Right lobe of liver (tissue), 6 donors: ENCODE data around the gene GALNTL6. TPM values are rescaled to one million over a fixed set of nuclear protein-coding genes. Genes with fewer than 3 reads are reported as not detected.

Experiments used
- ATAC-seq, 4 donors: fragments of 200-7000 bp; cut with Tn5 transposase; one replicate each; pipeline ENCODE4 v1.9.1; 2020; ENCODE audit warnings: mild to moderate bottlenecking in 4 of 4, moderate library complexity in 4 of 4
- DNase-seq, 3 donors: peaks; one replicate each; pipeline ENCODE4 v3.0.0-alpha.2; 2020
- H3K27ac ChIP-seq, 3 donors: fragments of 200-600 bp; one replicate each; pipeline ENCODE4 v1.8.0; 2022
- H3K27me3 ChIP-seq, 2 donors: fragments of 200-600 bp; one replicate each; pipeline ENCODE4 v1.8.0; 2022
- H3K36me3 ChIP-seq, 4 donors: fragments of 200-600 bp; sonication (generic) in 1 of 4; one replicate each; pipeline versions ENCODE4 v1.5.1 to v1.8.0; 2017 to 2022; ENCODE audit warnings: control low read depth in 1 of 4
- H3K4me1 ChIP-seq, 4 donors: fragments of 200-600 bp; sonication (generic) in 1 of 4; one replicate each; pipeline versions ENCODE4 v1.5.1 to v1.8.0; 2017 to 2022; ENCODE audit warnings: control low read depth in 1 of 4
- H3K4me3 ChIP-seq, 3 donors: fragments of 200-600 bp; one replicate each; pipeline ENCODE4 v1.8.0; 2022
- H3K9me3 ChIP-seq, 4 donors: fragments of 200-600 bp; sonication (generic) in 1 of 4; one replicate each; pipeline versions ENCODE4 v1.5.1 to v1.8.0; 2017 to 2022; ENCODE audit warnings: control low read depth in 1 of 4
- POLR2A ChIP-seq: fragments of 450-650 bp; IDR thresholded peaks from one replicate; pipeline ENCODE4 v1.6.1; 2017; ENCODE audit warnings: antibody characterized with exemption, mild to moderate bottlenecking
- WGBS: methylation state at CpG from one replicate; pipeline ENCODE4 v1.1.6; 2018; ENCODE audit warnings: low coverage, low lambda C conversion rate; ENCODE audit not compliant: insufficient coverage; ENCODE audit errors: missing lambda C conversion rate; 5-methylcytosine and 5-hydroxymethylcytosine counted together
- intact Hi-C, 2 donors: fragments of 100-400 bp; cut with DNase I; formaldehyde crosslinking; loops; one replicate each; pipeline versions ENCODE4 v1.11.2 to v1.14.1; 2022
- total RNA-seq, 6 experiments: library from RNA; depleted of rRNA in 2 of 6; stranded (reverse); fragments of >200 nt in 2 of 6; fragmentation: NEBNext Ultra II Directional in 3 of 6; extraction: Animal tissue kit (Norgen Biotek cat#: 25700) in 3 of 6; gene quantifications; one replicate each; pipeline versions ENCODE4 v1.1.0 to v1.2.4, GENCODE V29; 2016 to 2023
- TF ChIP-seq, protein P1 (sequence below), 4 donors: fragments of 200-600 bp in 3 of 4; fragments of 450-650 bp in 1 of 4; IDR thresholded peaks; one replicate each; pipeline versions ENCODE4 v1.5.1 to v1.8.0; 2016 to 2022; ENCODE audit warnings: antibody characterized with exemption in 4 of 4, mild to moderate bottlenecking in 2 of 4
- donor health status: DM: no; HTN: yes; CAD: no.
- donor health status: DM: no; HTN: no; CAD: no.
- donor health status: DM: no; HTN: no; CAD: no.
- donor health status: DM: no; HTN: yes; CAD: no.
- donor health status: DM: no; HTN: yes; CAD: no.

GALNTL6 gene
- total RNA-seq, 6 experiments from 2014 or later, result 0.15 to 1.1 (median 0.30) TPM; not detected in 3

DNA sequence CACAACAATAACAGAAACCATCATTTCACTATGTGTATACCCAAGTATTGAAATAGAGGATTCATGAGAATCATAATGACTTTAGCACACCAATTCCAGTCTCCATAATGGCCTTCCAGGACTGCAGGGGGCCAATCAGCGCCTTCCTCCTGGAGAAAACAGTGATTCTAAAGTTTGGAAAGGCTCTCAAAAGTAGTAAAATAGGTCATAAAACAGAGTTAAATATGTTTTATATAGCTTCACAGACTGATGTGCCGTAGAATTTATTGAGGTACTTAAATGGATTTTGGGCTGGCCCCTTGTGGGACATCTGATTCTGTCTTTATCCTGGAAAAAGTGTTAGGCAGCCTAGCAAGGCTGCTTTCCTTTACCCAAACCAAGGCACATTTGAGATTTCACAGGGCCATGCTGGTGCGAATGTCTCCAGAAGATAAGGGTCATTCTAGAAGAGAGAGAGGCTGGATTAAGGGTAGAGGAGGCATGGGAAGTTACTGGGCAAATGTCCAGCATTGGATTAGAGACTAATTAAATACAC lies 543.9 kb downstream of the GALNTL6 start:
- no peak for DNase-seq
- H3K4me1 ChIP-seq, result no peaks in the 10 kb centered on the region
- no peaks in the 10 kb centered on the region for H3K36me3 ChIP-seq
- H3K27ac ChIP-seq, result no peak overlapping the region
- no peak for ATAC-seq
- WGBS, result 33% methylated on average over 2 of the region's 3 CpGs
- intact Hi-C loops, result no loop called here
- no peaks in the 10 kb centered on the region for H3K27me3 ChIP-seq
- no peaks in the 10 kb centered on the region for H3K9me3 ChIP-seq
- TF ChIP-seq POLR2A, result no peak
- TF ChIP-seq, protein P1, sequence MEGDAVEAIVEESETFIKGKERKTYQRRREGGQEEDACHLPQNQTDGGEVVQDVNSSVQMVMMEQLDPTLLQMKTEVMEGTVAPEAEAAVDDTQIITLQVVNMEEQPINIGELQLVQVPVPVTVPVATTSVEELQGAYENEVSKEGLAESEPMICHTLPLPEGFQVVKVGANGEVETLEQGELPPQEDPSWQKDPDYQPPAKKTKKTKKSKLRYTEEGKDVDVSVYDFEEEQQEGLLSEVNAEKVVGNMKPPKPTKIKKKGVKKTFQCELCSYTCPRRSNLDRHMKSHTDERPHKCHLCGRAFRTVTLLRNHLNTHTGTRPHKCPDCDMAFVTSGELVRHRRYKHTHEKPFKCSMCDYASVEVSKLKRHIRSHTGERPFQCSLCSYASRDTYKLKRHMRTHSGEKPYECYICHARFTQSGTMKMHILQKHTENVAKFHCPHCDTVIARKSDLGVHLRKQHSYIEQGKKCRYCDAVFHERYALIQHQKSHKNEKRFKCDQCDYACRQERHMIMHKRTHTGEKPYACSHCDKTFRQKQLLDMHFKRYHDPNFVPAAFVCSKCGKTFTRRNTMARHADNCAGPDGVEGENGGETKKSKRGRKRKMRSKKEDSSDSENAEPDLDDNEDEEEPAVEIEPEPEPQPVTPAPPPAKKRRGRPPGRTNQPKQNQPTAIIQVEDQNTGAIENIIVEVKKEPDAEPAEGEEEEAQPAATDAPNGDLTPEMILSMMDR (IDR thresholded peaks at IDR 0.05), result no peak
- no peak overlapping the region for H3K4me3 ChIP-seq

DNA sequence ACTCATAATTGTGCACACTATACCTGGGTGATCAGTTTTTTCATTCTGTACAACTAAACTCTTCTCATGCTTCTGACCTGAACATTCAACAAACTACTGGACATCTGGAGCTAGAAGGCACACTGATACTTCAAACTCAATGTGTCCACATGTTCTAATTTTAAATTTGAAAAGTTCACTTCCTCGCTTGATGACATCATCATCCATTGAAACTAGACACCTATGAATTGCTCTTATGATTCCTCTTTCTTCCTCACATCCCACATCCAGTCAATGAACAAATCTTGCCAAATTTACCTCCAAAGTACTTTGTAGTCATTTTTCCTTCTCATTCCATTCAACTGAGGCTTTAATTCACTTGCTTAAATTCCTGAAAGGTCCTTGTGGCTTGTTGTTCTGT lies 549.4 kb downstream of the GALNTL6 start:
- ATAC-seq (no peak), DNase-seq (no peak)
- WGBS, result 42% methylated on average over 1 of the region's 1 CpG
- TF ChIP-seq, protein P1 (IDR thresholded peaks at IDR 0.05), result no peak
- no peak for TF ChIP-seq POLR2A
- no peaks in the 10 kb centered on the region for H3K9me3 ChIP-seq
- no peaks in the 10 kb centered on the region for H3K36me3 ChIP-seq
- no peak overlapping the region for H3K27ac ChIP-seq
- H3K4me3 ChIP-seq, result no peak overlapping the region
- H3K4me1 ChIP-seq, result no peaks in the 10 kb centered on the region
- intact Hi-C loops, result no loop called here
- no peaks in the 10 kb centered on the region for H3K27me3 ChIP-seq

DNA sequence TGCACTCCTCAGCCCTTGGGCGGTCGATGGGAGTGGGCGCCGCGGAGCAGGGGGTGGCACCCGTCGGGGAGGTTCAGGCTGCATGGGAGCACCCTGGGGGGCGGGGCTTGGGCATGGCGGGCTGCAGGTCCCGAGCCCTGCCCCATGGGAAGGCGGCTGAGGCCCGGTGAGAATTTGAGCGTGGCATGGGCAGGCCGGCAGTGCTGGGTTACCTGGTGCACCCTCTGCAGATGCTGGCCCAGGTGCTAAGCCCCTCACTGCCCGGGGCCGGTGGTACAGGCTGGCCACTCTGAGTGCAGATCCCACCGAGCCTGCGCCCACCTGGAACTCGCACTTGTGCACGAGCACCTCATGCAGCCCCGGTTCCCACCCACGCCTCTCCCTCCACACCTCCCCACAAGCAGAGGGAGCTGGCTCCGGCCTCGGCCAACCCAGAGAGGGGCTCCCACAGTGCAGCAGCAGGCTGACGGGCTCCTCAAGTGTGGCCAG lies 556.3 kb downstream of the GALNTL6 start:
- H3K9me3 ChIP-seq, result no peaks in the 10 kb centered on the region
- no peaks in the 10 kb centered on the region for H3K36me3 ChIP-seq
- no peak for TF ChIP-seq POLR2A
- TF ChIP-seq, protein P1 (IDR thresholded peaks at IDR 0.05), result no peak
- H3K27me3 ChIP-seq, result no peaks in the 10 kb centered on the region
- 80% methylated on average over 1 of the region's 25 CpGs for WGBS
- no peaks in the 10 kb centered on the region for H3K4me1 ChIP-seq
- H3K27ac ChIP-seq, result no peak overlapping the region
- no peak overlapping the region for H3K4me3 ChIP-seq
- ATAC-seq (peak in 1 of 4 donors; percentile 31), DNase-seq (no peak)
- intact Hi-C loops, result no loop called here

DNA sequence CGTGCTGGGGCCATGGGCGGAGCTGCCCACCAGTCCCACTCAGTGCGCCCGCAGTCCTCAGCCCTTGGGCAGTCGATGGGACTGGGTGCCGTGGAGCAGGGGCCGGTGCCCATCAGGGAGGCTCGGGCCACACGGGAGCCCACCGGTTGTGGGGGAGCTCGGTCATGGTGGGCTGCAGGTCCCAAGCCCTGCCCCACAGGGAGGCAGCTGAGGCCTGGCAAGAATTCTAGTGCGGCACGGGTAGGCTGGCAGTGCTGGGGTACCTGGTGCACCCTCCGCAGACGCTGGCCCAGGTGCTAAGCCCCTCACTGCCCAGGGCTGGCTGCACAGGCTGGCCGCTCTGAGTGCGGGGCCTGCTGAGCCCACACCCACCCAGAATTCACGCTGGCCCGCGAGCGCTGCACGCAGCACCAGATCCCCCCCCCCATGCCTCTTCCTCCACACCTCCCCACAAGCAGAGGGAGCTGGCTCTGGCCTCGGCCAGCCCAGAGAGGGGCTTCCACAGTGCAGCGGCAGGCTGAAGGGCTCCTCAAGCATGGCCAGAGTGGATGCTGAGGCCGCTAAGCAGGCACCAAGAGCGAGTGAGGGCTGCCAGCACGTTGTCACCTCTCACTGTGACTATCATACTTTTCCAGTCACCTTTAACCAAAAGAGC lies 564.4 kb downstream of the GALNTL6 start:
- WGBS, result 80% methylated on average over 1 of the region's 27 CpGs
- no peak overlapping the region for H3K27ac ChIP-seq
- no peaks in the 10 kb centered on the region for H3K36me3 ChIP-seq
- intact Hi-C loops, result no loop called here
- DNase-seq (no peak), ATAC-seq (no peak)
- no peaks in the 10 kb centered on the region for H3K9me3 ChIP-seq
- no peaks in the 10 kb centered on the region for H3K4me1 ChIP-seq
- no peak for TF ChIP-seq POLR2A
- TF ChIP-seq, protein P1 (IDR thresholded peaks at IDR 0.05), result no peak
- H3K27me3 ChIP-seq, result no peaks in the 10 kb centered on the region
- H3K4me3 ChIP-seq, result no peak overlapping the region
